Astrocyte (in vitro differentiated cells and primary cell): ENCODE results near the gene FXYD4. TPM values are rescaled to one million over a fixed set of nuclear protein-coding genes. Genes with fewer than 3 reads are reported as not detected.

Source experiments
- DNase-seq: peaks from one replicate; pipeline ENCODE4 v3.0.0-alpha.2; 2010; ENCODE audit warnings: low read depth
- FAIRE-seq: peaks from 2 replicates; lab custom pipeline; 2011; peaks lifted over from hg19 to GRCh38; lab: Jason Lieb, UNC
- H2AFZ ChIP-seq: 2 replicates; pipeline ENCODE4 v1.6.0; 2012; ENCODE audit warnings: low read depth, low read length, inconsistent platforms
- H3K27ac ChIP-seq: 2 replicates; pipeline ENCODE4 v1.5.1; 2011; ENCODE audit warnings: low read depth, low read length, inconsistent platforms
- H3K27me3 ChIP-seq: 2 replicates; pipeline ENCODE4 v1.6.0; 2011; ENCODE audit warnings: low read length, inconsistent platforms; ENCODE audit not compliant: insufficient read depth
- H3K36me3 ChIP-seq: 2 replicates; pipeline ENCODE4 v1.5.1; 2011; ENCODE audit warnings: low read length, inconsistent platforms; ENCODE audit not compliant: insufficient read depth
- H3K4me1 ChIP-seq: 2 replicates; pipeline ENCODE4 v1.5.1; 2011; ENCODE audit warnings: low read length, inconsistent platforms; ENCODE audit not compliant: insufficient read depth
- H3K4me2 ChIP-seq: 2 replicates; pipeline ENCODE4 v1.6.0; 2012; ENCODE audit warnings: low read length, inconsistent platforms
- H3K4me3 ChIP-seq: 2 replicates; pipeline ENCODE4 v1.5.1; 2011; ENCODE audit warnings: low read depth, mild to moderate bottlenecking, low read length, inconsistent platforms; ENCODE audit not compliant: insufficient read depth
- H3K79me2 ChIP-seq: 2 replicates; pipeline ENCODE4 v1.6.0; 2012; ENCODE audit warnings: mild to moderate bottlenecking, low read length, inconsistent platforms; ENCODE audit not compliant: insufficient read depth
- H3K9ac ChIP-seq: 2 replicates; pipeline ENCODE4 v1.6.0; 2012; ENCODE audit warnings: mild to moderate bottlenecking, low read length, inconsistent platforms
- H3K9me3 ChIP-seq: 2 replicates; pipeline ENCODE4 v1.5.1; 2012; ENCODE audit warnings: low read depth, mild to moderate bottlenecking, low read length, inconsistent platforms; ENCODE audit not compliant: insufficient read depth
- H4K20me1 ChIP-seq: 2 replicates; pipeline ENCODE4 v1.6.0; 2012; ENCODE audit warnings: low read length, inconsistent platforms; ENCODE audit not compliant: insufficient read depth
- H3K27ac Mint-ChIP-seq: one replicate; pipeline ENCODE4 v1.8.0; 2021; ENCODE audit warnings: mild to moderate bottlenecking, mixed read lengths; ENCODE audit not compliant: unreplicated experiment
- H3K27me3 Mint-ChIP-seq: one replicate; pipeline ENCODE4 v1.8.0; 2021; ENCODE audit warnings: low read depth, mixed read lengths; ENCODE audit not compliant: unreplicated experiment
- H3K36me3 Mint-ChIP-seq: one replicate; pipeline ENCODE4 v1.8.0; 2021; ENCODE audit warnings: low read depth, mixed read lengths; ENCODE audit not compliant: unreplicated experiment
- H3K4me1 Mint-ChIP-seq: one replicate; pipeline ENCODE4 v1.8.0; 2021; ENCODE audit warnings: low read depth, mixed read lengths; ENCODE audit not compliant: unreplicated experiment
- H3K4me3 Mint-ChIP-seq: one replicate; pipeline ENCODE4 v1.8.0; 2021; ENCODE audit warnings: mild to moderate bottlenecking, moderate library complexity, mixed read lengths; ENCODE audit not compliant: unreplicated experiment
- H3K9me3 Mint-ChIP-seq: one replicate; pipeline ENCODE4 v1.8.0; 2021; ENCODE audit warnings: mild to moderate bottlenecking, mixed read lengths; ENCODE audit not compliant: unreplicated experiment
- EZH2 ChIP-seq: IDR thresholded peaks from 2 replicates; pipeline ENCODE4 v1.6.1; 2012; ENCODE audit warnings: mild to moderate bottlenecking, low read length, inconsistent platforms; ENCODE audit not compliant: insufficient read depth
- total RNA-seq: library from RNA; stranded (reverse); gene quantifications from 2 replicates; pipeline ENCODE4 v1.2.1, GENCODE V29; 2021
- TF ChIP-seq, protein P1 (sequence below): IDR thresholded peaks from 2 replicates; pipeline ENCODE4 v1.5.1; 2011; ENCODE audit warnings: low read depth, mild to moderate bottlenecking, inconsistent platforms, low read length, moderate library complexity; ENCODE audit not compliant: insufficient read depth

Gene FXYD4
- total RNA-seq, 1 donor from 2014 or later = not detected

GRCh38 chr10:43398939-43399319, 27.5 kb downstream of the FXYD4 start:
- H3K36me3 Mint-ChIP-seq = no peaks in the 10 kb centered on the region
- FAIRE-seq = no peak
- peaks cover 38% of the 10 kb centered on the region for H3K4me1 ChIP-seq
- H3K36me3 ChIP-seq = peaks cover 14% of the 10 kb centered on the region
- H3K4me2 ChIP-seq = peak overlapping the region; percentile 88
- no peaks in the 10 kb centered on the region for H3K27me3 ChIP-seq
- H2AFZ ChIP-seq = no peak overlapping the region
- peak overlapping the region; percentile 75 for H3K27ac Mint-ChIP-seq
- H3K79me2 ChIP-seq = peaks cover 97% of the 10 kb centered on the region
- peaks cover 92% of the 10 kb centered on the region for H4K20me1 ChIP-seq
- no peaks in the 10 kb centered on the region for H3K9me3 Mint-ChIP-seq
- DNase-seq = no peak
- H3K9ac ChIP-seq = no peak overlapping the region
- no peak overlapping the region for H3K4me3 ChIP-seq
- no peaks in the 10 kb centered on the region for H3K27me3 Mint-ChIP-seq
- H3K9me3 ChIP-seq = no peaks in the 10 kb centered on the region
- no peak overlapping the region for H3K4me3 Mint-ChIP-seq
- no peak for TF ChIP-seq EZH2
- H3K27ac ChIP-seq = peak overlapping the region; percentile 66
- peaks cover 48% of the 10 kb centered on the region for H3K4me1 Mint-ChIP-seq

DNA sequence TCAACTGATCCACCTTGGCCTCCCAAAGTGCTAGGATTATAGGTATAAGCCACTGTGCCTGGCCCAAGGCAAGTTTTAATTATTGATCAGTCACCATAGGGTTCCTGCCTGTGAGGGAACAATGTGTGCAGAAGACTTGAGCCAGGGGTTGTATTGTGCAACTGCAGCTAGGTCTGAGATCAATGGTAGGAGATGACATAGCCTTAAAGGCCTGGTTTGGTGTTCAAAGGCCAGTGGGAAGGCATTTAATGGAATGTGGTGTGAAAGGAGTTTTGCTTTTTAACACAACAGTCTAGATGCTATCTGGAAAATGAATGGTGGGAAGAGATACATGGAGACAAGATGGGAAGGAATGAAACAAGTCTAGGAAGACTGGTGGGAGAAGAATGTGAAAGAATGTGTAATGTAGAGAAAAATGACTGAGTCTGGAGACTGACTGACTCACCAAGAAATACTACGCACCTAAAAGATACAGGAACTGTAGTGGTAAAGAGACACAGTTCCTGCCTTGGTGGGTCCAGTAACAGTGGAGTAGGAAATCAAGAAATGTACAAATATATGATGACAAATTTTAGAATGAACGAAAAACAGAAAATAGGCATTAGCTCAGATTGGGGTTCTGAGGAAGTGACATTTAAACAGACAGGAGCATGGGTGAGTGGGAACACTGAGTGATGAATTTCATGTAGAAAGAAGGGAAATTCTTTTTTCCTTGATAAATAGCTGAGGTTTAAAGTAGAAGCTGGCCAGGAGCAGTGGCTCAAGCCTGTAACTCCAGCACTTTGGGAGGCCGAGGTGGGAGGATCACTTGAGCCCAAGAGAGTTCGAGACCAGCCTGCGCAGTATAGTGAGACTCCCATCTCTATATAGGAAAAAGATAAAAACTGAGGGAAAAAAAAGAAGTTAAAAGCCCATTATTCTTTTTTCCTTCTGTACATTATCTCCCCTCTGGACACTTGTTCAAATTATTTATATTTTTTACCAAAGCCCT, 28.2 kb downstream of the FXYD4 start:
- Histone ChIP-seq H3K27ac (peak overlapping the region; percentile 66), H2AFZ (no peak overlapping the region), H4K20me1 (peaks cover 92% of the 10 kb centered on the region), H3K27me3 (no peaks in the 10 kb centered on the region), H3K9ac (no peak overlapping the region), H3K9me3 (no peaks in the 10 kb centered on the region), H3K4me1 (peaks cover 38% of the 10 kb centered on the region), H3K79me2 (peaks cover 97% of the 10 kb centered on the region), H3K4me2 (peak overlapping the region; percentile 5), H3K36me3 (peaks cover 7% of the 10 kb centered on the region), H3K4me3 (no peak overlapping the region)
- FAIRE-seq (peak; percentile 64), DNase-seq (peak; percentile 71)
- H3K4me1 Mint-ChIP-seq = peaks cover 50% of the 10 kb centered on the region
- no peak for TF ChIP-seq EZH2
- TF ChIP-seq, protein P1, sequence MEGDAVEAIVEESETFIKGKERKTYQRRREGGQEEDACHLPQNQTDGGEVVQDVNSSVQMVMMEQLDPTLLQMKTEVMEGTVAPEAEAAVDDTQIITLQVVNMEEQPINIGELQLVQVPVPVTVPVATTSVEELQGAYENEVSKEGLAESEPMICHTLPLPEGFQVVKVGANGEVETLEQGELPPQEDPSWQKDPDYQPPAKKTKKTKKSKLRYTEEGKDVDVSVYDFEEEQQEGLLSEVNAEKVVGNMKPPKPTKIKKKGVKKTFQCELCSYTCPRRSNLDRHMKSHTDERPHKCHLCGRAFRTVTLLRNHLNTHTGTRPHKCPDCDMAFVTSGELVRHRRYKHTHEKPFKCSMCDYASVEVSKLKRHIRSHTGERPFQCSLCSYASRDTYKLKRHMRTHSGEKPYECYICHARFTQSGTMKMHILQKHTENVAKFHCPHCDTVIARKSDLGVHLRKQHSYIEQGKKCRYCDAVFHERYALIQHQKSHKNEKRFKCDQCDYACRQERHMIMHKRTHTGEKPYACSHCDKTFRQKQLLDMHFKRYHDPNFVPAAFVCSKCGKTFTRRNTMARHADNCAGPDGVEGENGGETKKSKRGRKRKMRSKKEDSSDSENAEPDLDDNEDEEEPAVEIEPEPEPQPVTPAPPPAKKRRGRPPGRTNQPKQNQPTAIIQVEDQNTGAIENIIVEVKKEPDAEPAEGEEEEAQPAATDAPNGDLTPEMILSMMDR = no peak
- H3K36me3 Mint-ChIP-seq = peaks cover 4% of the 10 kb centered on the region
- H3K27ac Mint-ChIP-seq = peak overlapping the region; percentile 75
- H3K4me3 Mint-ChIP-seq = peak overlapping the region; percentile 23
- H3K27me3 Mint-ChIP-seq = no peaks in the 10 kb centered on the region
- no peaks in the 10 kb centered on the region for H3K9me3 Mint-ChIP-seq

DNA sequence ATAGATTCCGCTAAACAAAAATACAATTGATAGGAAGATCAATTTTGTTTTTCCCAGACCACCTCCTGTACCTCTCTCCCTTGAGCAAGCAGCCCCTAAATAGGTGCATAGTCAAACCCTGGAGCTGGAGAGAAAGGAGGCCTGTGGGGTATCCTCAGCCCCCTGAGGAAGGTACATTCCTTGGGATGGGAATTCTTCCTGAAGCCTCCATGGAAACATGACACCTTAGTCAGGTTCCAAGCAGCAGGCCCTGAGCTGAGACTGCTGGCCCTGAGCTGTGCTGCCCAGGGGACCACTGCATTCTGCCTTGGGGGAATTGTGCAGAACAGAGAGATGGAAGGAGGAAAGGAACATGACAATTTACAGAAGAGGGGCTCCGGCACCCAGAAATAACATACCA, 30.2 kb downstream of the FXYD4 start:
- H3K9ac ChIP-seq = no peak overlapping the region

More for the DNA sequence above, 30.2 kb downstream of the FXYD4 start:
- FAIRE-seq (no peak), DNase-seq (no peak)
- Histone ChIP-seq H3K4me1 (peaks cover 33% of the 10 kb centered on the region), H3K9me3 (no peaks in the 10 kb centered on the region), H2AFZ (no peak overlapping the region), H3K4me2 (no peak overlapping the region), H3K36me3 (peaks cover 6% of the 10 kb centered on the region), H3K79me2 (peaks cover 98% of the 10 kb centered on the region), H3K27me3 (no peaks in the 10 kb centered on the region), H3K4me3 (no peak overlapping the region), H4K20me1 (peaks cover 93% of the 10 kb centered on the region), H3K27ac (no peak overlapping the region)
- Mint-ChIP-seq H3K27me3 (no peaks in the 10 kb centered on the region), H3K36me3 (peaks cover 6% of the 10 kb centered on the region), H3K4me3 (peak overlapping the region; percentile 40), H3K27ac (peak overlapping the region; percentile 77), H3K9me3 (no peaks in the 10 kb centered on the region), H3K4me1 (peaks cover 47% of the 10 kb centered on the region)
- TF ChIP-seq EZH2 = no peak
- TF ChIP-seq, protein P1 = no peak
